T-helper 2 cell (primary cell): ENCODE measurements around the gene DNAH3.
A peak's percentile ranks its signal among the peaks of the same experiment; 100 is the strongest.
"Not testable (repeated sequence)": the region's sequence is repeated elsewhere in the genome, so short reads cannot be mapped to it uniquely, and the experiment has no call there.

Source experiments
- DNase-seq, 5 experiments: peaks; one replicate each; pipeline versions ENCODE4 v3.0.0 to v3.0.0-alpha.2; 2012 to 2022
- total RNA-seq, 2 donors: gene quantifications; one replicate each; lab custom pipeline; 2026; lab: John Stamatoyannopoulos, UW

DNAH3 gene, protein sequence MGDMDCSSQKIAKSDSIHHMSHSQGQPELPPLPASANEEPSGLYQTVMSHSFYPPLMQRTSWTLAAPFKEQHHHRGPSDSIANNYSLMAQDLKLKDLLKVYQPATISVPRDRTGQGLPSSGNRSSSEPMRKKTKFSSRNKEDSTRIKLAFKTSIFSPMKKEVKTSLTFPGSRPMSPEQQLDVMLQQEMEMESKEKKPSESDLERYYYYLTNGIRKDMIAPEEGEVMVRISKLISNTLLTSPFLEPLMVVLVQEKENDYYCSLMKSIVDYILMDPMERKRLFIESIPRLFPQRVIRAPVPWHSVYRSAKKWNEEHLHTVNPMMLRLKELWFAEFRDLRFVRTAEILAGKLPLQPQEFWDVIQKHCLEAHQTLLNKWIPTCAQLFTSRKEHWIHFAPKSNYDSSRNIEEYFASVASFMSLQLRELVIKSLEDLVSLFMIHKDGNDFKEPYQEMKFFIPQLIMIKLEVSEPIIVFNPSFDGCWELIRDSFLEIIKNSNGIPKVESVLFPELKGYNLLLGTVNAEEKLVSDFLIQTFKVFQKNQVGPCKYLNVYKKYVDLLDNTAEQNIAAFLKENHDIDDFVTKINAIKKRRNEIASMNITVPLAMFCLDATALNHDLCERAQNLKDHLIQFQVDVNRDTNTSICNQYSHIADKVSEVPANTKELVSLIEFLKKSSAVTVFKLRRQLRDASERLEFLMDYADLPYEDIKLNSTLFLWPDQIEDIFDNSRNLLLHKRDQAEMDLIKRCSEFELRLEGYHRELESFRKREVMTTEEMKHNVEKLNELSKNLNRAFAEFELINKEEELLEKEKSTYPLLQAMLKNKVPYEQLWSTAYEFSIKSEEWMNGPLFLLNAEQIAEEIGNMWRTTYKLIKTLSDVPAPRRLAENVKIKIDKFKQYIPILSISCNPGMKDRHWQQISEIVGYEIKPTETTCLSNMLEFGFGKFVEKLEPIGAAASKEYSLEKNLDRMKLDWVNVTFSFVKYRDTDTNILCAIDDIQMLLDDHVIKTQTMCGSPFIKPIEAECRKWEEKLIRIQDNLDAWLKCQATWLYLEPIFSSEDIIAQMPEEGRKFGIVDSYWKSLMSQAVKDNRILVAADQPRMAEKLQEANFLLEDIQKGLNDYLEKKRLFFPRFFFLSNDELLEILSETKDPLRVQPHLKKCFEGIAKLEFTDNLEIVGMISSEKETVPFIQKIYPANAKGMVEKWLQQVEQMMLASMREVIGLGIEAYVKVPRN (N-terminal part only)
- total RNA-seq: 0 to 0.07 reads per million in 2 donors

DNA sequence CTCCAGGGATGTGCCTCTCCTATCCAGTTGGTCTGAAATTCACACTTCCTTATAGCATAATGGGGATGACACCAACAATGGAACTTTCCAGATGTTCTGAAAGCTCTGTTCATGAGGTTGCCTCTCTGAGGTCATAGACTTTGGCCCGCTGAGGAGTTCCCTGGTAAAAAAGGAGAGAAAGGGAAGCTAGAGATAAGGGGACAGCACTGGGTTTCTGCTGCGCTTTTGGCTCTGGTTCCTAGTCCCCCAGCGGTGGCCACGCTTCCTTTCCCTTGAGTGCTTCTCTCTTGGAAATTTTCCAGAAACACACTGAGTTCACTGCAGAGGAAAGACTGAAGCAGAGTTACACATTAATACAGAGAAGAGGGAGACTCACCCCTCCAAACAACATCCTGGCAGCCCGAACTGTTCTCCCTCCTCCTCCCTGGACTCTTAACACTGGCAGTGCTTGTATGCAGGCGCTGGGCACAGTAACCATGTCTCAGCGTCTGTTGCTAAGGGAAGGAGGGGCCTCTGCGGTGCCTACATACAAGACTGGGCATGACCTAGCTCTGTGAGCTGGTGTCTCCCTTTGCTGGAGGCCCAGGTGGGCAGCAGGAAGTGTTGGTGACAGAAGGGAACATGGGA is at the start of gene DNAH3:
Gene DNAH3, minus strand, starts transcription at position 472 of the 627 bp plus-strand sequence. CDS start 527 bp downstream, outside the sequence.
- no peak for DNase-seq

DNA sequence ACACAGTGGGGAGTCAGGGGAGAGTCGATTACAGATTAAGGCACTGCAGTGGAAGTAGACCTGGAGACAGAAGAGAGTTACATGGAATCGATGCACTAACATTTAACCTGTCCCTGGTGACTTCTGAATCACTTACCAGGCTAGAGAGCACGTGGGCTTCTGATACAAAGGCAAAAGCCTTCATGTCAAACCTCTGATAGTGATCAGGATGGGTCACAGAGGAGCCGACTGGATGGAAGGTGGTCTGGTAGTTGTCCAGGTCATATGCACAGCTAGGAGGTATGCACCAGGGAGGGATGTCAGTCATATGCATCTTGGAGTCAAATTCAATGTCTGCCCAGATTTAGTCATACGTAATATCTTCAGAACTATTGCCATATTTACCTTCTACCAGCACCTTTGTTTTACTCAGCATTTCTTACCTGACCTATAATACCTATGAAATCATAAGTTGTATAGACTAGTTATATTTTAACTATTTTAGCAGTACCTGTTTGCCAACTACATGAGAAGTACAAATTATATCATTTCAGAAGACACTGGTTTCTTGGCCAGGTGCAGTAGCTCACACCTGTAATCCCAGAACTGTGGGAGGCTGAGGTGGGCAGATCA is 49.1 kb upstream of the DNAH3 start:
- DNase-seq: no peak

DNA sequence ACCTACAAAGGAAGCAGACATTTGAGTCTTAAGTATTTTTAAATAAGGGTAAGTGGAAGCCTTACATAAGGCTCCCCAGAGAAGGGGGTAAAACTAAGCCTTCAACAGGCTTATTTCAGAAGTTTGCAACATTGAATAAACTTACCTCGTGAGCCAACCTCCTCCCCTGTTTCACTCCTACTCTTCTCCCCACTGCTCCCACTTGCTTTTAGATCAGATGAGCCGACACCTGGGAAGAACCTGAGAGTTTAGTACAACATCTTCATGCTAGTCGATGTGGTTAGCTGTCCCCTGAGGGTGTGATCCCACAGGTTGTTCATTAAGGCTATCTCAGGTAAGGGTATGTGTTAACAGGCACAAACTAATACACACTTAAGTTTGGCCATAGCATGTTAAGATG is 47.0 kb upstream of the DNAH3 start:
- DNase-seq: no peak

DNA sequence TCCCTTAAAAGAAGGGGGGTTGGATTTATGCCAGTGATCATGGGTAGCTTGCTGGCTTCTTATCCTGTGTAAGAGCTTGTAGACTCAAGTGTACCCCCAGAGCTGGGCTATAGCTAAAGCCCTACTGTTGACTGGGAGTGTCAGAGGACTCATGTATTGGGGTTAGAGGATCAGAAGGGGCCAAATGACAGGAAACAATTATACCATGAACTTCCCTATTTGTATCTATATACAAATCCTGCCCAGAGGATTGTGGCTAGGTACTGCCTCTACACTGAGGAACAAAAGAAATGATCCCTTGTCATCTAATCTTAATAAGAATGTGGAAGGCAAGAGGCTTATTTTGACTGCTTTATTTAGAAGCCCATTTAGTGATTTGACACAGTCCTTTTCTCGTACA is 46.5 kb upstream of the DNAH3 start:
- no peak for DNase-seq

DNA sequence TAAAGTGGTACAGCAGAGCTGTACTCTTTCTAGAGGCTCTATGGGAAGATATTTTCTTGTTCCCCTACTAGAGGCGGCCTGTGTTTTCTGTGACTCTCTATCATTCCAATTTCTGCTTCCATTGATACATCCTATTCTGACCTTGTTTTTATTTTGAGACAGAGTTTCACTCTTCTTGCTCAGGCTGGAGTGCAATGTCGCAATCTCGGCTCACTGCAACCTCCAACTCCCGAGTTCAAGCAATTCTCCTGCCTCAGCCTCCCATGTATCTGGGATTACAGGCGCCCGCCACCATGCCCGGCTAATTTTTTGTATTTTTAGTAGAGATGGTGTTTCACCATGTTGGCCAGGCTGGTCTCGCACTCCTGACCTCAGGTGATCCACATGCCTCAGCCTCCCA is 44.7 kb upstream of the DNAH3 start:
- DNase-seq: not testable (repeated sequence)

DNA sequence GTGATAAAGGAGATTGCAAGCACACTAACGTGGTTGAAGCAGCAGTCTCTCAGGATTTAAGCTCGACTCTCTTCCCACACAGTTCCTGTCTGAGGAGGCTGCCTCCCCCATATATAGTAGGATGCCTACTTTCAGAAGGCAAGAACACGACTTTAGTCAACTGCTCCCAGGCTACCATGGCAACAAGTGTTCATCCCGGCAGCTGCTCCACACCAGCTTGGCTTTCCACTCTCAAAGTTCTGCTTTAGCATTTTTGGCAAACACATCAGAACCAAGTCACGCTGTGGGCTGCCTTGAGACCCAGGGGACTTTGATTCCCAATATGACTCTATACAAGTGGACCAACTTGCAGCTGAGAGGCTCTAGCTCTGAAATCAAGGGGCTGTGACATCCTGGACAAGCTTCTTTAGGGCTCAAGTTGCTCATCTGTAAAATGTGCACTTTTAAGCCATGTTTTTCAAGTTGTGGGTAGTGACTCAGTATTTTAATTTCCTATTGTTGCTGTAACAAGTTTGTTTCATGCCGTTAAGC is 44.2 kb upstream of the DNAH3 start:
- DNase-seq: no peak

DNA sequence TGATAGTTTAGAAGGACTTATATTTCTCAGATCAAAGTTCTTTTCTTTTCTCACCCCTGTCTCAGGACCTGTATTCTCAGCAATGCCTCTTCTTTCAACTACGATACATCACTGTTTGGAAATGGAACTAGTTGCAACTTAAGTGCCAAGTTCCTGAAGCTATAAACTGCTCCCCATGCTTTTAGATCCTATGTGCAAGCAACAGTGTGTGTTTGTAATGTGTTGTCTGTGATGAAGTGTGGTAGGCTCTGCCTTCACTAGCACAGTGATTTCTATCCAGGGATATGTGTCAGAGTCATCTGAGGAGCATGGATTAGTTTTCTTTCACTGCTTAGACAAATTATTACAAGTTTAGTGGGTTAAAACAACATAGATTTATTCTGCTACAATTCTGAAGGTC is 42.3 kb upstream of the DNAH3 start:
- no peak for DNase-seq

DNA sequence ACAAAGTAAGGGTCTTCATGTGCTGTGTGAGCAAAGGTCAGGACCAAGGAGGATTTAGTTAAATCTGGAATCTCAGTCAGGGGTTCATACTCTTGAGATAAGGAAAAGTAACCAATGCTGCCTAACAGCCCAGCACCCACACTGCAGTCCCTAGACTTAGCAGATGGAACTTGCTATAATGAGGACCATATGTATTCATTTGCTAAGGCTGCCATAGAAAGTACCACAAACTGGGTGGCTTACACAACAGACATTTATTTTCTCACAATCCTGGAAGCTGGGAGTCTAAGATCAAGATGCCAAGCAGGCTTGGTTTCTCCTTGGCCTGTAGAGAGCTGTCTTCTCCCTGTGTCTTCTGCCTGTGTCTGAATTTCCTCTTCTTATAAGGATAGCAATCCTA is 40.0 kb upstream of the DNAH3 start:
- no peak for DNase-seq

DNA sequence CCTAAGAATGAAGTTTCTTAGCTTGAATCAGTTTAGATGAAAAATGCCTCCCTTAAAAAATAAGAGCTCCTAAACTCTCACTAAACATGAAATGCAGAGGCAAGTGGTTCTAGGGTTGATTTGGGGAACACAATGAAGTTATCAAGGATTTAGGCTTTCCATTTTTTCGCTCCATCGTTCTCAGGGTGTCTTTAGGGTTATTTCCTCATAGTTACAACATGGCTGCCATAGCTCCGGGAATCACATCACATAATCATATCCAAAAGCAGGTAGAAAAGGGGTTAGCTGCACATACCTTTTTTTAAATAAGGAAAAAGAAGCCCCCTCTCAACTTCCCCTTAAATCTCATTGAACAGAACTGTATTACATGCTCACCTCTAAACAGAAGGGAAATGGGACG is 39.4 kb upstream of the DNAH3 start:
- DNase-seq: no peak

DNA sequence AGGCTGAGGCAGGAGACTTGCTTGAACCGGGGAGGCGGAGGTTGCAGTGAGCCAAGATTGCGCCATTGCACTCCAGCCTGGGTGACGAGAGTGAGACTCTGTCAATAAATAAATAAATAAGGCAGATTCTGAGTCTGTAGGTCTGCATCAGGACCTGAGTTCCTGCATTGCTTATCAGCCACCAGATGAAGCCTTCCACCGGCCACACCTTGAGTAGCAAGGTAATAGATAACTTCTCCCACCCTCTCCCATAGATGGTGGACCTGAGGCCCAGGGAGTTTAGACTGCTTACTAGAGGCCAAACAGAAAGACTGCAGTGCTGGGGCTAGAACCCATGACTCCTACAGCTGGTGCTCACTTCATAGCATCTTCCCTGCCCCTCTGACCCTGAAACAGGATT is 38.7 kb upstream of the DNAH3 start:
- no peak for DNase-seq

DNA sequence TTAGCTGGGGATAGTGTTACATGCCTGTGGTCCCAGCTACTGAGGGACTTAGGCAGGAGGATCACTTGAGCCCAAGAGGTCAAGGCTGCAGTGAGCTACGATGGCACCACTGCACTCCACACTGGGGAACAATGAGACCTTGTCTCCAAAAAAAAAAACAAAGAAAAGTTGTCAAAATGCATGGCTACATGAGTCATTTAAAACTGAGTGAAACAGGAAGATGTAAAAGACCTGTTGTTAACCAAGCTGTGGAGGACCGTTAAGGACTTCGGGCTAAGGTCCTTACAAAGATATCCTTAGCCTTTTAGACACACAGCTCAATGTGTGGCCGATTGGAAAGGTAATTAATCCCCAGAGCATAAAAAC is 35.7 kb upstream of the DNAH3 start:
- no peak for DNase-seq

DNA sequence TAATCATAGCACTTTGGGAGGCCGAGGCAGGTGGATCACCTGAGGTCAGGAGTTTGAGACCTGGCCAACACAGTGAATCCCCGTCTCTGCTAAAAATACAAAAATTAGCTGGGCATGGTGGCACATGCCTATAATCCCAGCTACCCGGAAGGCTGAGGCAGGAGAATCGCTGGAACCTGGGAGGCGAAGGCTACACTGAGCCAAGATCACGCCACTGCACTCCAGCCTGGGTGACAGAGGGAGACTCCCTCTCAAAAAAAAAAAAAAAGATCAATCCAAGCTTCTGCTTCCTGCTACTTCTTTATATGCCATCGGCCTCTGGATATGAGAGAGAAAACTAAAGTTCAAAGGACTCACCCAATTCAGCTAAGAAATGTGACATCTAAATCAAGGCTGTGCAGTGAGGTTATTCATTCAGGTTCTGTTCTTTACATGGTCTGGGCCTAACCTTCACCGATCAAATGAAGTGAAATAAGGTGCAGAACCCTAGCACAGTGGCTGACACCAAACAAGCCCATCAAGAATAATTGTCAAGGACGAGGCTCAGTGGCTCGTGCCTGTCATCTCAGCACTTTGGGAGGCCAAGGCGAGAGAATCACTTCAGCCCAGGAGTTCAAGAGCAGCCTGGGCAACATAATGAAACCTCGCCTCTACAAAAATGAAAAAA is 35.1 kb upstream of the DNAH3 start:
- DNase-seq: no peak

DNA sequence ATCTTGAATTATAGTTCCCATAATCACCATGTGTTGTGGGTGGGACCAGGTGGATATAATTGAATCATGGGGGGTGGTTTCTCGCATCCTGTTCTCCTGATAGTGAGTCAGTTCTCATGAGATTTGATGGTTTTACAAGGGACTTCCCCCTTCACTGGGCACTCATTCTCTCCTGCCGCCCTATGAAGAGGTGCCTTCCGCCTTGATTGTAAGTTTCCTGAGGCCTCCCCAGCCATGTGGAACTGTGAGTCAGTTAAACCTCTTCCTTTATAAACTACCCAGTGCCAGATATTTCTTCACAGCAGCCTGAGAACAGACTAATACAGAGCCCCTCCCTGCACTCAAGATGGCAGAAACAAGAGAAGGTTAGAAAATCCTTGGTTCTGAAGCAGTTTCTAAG is 34.2 kb upstream of the DNAH3 start:
- peak in 1 of 5 experiments; percentile 14 for DNase-seq

DNA sequence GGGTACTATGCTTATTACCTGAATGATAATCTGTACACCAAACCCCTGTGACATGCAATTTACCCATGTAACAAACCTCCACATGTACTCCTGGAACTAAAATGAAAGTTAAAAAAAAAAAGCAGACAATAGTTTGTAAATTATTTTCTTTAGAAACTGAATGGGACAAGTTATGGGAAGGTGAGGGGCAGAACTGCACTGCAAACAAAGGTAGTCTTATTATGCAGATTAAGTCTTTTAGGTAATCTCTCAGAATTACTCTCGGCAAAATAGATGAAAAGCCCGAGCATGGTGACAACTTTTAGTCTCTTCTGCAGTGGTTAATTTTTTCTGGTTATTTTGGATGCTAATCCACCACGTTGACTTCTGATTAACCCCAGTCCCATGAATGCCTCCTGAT is 33.3 kb upstream of the DNAH3 start:
- no peak for DNase-seq

DNA sequence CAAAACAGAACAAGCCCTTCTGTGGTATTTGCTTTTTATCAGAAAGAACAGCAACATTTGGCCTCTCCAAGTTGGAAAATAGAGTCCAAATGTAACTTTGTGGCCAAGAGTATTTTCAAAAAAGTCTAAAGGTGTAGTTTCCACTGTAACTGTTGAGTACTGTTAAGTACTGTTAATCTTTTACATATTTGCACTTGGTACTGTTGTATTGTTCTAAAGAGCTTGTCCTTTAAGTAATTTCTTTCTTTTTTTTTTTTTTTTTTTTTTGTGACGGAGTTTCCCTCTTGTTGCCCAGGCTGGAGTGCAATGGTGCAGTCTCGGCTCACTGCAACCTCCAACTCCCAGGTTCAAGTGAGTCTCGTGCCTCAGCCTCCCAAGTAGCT is 29.3 kb upstream of the DNAH3 start:
- no peak for DNase-seq

DNA sequence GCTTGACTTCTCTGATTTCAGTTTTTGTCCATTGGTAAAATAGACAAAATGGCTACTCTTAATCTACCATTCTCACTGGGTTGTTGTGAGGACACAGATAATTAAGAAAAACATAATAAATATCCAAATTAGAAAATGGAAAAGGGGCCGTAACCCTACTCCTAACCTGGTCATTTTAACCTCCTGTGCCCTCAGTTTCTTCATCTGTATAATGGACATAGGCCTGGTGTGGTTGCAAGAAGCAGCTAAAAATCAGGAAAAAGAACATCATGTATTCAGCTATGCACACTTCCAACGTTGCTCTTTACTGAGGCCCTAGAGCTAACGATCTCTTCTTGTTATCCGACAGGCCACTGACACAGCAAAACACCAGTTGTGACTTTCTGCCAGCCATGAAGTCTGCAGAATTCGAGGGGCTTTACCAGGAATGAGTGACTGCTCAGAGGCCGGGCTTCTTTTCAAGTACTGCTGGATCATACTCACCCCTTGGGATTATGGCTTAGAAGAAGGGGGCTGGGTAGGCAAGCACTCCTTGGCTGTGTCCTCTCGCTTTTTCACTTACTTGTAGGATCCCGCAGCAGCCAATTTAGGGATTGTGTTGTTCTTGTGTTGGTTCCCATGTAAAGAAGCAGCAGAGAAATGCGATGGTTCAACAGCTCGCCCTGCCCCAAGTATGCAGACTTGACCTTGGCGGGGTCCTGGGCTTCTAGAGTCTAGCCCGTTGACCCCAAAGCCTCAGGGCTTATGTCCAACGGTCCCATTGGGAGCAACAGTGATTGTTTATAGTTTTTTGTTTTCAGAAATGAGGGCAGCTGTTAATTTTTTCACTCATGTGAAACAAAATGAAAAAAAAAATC is 28.7 kb upstream of the DNAH3 start:
- DNase-seq: no peak

DNA sequence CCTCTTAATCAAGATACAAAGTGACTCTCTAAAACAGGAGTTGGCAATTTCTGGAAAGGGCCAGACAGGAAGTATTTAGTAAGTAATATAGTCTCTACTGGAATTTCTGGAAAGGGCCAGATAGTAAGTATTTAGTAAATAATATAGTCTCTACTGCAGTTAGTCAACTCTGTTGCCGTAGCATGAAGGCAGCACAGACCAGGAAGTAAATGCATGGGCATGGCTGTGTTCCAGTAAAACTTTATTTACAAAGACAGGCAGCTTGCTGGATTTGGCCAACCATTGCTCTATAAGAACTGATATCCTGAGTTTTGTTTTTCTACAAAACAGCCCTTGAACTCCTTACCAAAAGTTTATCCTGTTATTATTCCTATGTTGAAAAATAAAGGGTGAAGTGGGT is 24.8 kb upstream of the DNAH3 start:
- no peak for DNase-seq

DNA sequence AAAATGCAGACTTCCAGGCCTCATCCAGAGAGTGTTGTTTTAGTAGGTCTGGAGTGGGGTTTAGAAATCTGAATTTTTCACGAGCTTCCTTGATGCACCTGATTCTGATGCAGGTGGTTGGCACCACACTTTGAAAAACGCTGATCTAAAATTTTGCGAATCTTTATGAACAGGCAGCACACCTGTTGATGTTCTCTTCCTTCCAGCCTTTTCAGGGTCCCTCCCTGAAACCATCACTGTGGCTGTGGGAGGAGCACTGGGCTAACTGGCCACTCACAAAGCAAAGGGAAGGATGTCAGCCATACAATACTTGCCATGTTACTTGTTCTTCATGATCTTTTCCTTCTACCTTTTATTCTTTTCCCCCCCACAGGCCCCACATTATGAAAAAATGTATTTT is 22.0 kb upstream of the DNAH3 start:
- no peak for DNase-seq

DNA sequence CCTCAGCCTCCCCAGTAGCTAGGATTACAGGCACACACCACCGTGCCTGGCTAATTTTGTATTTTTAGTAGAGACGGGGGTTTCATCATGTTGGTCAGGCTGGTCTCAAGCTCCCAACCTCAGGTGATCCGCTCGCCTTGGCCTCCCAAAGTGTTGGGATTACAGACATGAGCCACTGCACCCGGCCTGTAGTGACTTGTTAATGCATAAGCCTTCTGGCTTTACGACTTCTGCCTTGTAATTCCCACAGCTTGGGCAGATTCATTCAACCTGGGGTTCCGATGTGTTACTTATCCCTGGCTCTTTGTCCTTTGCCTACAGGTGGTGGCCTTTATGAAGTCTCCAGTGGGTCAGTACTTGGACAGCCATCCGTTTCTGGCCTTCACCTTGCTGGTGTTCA is 19.5 kb upstream of the DNAH3 start:
- DNase-seq: not testable (repeated sequence)

DNA sequence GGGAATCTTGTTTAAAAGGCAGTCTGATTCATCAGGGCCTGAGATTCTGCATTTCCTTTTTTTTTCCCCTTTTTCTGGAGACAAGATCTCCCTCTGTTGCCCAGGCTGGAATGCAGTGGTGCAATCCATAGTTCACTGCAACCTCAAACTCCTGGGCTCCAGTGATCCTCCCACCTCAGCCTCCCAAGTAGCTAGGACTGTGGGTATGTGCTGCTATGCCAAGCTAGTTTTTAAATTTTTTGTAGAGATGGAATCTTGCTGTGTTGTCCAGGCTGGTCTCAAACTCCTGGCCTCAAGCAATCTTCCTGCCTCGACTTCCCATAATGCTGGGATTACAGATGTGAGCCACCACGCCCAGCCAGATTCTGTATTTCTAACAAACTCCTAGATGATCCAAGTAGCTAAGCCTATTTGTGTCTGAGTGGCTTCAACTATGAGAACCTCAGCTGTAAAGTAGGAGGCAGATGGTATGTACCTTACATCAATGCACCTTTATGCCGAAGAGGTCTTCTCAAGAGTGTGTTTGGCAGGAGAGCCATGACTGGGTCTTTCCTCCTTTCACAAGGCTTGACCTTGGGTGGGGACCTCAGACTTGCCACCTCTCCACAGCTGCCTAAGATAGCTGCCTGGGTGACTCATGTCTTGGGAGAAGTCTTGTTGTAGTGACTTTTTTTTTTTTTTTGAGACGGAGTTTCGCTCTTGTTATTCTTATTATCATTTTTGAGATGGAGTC is 18.8 kb upstream of the DNAH3 start:
- DNase-seq: no peak
